Stimulated activated CD8-positive, alpha-beta memory T cell treated with anti-CD3 and anti-CD28 coated beads, Interleukin-15, amount 100 ng/mL, for 48 hours (primary cell): ENCODE measurements around the gene PRR30.

Experiments
- DNase-seq, 2 donors: peaks; one replicate each; pipeline ENCODE4 v3.0.0-alpha.2; 2020; ENCODE audit warnings: low read depth in 2 of 2

The PRR30 gene

DNA sequence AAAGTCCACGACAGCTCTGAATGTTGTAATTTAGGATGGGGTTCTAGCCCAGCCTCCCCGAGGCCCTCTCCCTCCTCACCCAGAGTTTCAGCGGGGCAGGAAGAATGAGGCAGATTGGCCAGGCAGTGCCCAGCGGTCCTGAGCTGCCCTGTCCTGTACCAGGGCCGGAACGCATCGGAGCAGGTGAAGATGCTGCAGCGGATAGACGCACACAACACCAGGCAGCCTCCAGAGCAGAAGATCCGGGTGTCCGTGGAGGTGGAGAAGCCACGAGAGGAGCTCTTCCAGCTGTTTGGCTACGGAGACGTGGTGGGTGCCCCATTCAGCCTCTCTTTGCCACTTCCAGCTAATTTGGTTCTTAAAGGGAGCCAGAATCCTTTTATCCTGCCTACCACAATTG is 41.9 kb downstream of the PRR30 start:
- no peak for DNase-seq

DNA sequence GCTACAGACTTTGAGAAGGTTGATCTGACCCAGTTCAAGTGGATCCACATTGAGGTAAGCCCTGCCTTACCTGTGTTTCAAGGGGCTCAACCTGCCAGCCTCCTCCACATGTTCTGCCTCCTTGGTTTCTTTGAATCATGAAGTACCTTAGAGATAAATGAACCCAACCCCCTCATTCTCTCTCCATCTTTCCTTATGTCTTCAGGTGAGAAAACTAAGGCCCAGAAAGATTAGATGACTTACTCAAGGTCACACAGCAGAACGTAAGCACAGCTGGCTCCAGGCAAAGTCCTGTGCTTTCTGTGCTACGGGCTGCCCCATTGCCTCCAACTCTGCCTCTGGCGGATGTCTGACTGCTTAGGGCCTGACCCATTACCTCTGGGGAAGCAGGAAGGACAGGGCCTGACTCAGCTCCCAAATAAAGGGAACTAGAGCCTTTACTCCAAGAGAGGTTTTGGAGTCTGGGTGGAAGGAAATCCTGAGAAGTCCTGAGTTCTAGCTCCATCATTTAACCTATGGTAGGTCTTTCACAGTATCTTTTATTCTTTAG is 42.4 kb downstream of the PRR30 start:
- DNase-seq, result no peak

DNA sequence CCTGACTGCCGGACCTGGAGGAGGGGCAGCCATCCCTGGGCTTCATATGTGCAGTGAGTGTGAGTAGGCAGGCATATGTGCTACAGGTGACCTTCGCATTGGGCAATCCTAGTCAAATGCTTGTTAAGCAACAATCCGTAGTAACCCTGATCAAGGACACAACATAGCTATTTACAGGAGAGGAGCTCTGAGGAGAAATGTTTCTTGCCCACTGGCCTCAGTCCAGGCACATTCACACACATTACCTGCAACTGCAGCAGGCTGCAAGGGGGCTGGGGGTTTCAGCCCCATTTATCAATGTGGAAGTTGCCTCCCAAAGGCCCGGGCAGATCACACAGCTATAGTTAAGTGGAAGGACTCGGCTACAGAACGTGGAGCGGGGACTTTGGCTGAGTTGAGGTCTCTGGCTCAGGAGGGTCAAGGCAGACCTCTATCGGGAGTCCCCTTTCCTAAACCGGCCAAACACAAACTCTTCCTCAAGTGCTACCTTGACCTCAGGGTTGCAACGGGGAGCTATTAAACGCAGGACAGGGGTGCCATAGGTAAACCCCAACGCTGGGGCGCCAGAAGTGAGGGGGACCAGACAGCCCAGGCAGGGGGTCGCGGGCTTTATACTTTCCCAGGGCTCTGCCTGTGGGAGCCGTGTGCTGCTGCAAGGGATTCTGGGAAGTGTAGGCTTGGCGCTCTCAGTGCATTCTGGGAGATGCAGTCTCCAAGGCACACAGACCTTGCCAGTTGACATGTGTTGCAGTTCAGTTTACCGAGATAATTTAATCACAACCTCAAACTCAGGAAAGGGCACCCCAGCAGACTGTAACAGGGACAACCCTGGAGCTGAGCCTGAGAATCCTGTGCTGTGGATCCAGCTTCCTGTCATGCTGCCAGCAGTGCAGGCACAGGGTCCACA is 43.2 kb downstream of the PRR30 start:
- no peak for DNase-seq

DNA sequence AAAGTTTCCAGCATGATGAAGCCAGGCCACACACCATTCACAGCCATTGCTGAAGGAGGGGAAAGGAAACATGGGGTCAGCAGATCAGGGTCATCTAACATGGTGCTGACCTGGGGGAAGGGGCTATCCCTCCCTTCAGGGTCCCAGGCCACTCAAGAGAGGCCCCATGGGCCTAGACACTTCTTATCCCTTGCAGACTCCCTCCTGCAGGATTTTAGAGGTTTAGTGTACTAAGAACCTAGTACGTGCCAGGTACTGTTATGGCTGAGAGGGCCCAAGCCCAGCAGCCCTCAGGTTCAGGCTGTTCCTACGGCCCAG is 43.8 kb downstream of the PRR30 start:
- no peak for DNase-seq

DNA sequence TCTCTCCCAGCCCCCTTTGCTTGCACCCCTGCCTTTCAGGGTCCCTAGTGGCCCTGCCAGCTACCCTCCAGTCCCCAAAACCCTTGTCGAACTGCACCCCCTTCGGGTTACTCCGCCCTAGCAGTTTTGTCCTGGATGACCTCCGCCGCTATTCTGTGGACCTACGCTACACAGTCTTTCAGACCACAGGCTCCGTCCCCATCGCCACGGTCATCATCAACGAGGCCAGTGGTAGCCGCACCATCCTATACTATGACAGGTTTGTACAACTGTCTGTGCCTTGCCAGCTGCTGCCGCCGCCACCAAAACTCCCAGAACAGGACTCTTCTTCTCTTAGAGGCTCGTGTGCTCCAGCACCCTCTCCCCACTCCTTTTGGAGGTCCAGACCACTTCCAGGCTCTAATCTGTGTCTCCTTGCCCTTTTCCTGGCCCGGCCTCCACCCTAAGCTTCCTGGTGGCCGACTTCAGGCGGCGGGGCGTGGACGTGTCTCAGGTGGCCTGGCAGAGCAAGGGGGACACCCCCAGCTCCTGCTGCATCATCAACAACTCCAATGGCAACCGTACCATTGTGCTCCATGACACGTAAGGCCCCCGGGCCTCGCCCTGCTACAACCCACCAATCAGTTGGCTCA is 44.7 kb downstream of the PRR30 start:
- no peak for DNase-seq

DNA sequence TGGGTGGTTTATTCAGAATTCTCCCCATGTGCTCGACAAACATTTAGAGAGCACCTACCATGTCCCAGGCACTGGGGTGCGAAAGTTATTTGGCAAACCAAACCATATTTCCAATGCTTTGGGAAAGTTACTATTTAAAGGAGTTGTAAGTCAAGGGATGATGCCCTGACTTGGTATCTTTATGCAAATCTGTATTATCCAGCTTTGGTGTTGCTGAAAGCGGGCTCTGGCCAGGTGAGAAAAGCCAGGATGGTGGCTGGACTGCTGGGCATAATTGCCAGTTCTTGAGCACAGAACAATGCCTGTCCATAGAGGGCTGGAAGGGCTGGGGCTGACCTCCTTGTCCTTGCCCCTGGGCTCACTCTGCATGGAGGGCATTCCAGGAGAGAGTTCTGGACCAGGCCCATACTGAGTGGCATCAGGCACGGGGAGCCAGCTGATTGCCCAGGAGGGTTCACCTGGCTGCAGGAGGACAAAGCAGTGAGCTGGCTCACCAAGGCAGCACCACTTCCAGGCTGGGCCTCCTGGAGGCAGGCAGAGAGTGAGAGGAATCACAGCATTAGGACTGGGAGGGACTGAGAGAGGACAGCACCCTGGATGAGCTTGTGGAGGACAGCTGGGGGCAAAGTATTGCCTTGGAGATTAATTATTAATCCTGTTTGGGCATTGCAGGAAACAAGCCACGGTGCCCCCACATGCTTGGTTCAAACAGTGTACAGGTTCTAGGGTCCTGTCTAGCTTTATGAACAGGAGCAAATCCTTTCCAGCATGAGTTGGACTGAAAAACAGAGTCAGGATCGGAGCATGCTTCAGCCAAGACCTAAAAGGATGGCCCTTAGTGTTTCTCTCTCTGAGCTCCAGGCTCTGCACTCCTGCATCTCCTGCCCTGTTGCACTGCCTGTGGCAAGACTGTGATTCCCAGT is 45.5 kb downstream of the PRR30 start:
- no peak for DNase-seq

DNA sequence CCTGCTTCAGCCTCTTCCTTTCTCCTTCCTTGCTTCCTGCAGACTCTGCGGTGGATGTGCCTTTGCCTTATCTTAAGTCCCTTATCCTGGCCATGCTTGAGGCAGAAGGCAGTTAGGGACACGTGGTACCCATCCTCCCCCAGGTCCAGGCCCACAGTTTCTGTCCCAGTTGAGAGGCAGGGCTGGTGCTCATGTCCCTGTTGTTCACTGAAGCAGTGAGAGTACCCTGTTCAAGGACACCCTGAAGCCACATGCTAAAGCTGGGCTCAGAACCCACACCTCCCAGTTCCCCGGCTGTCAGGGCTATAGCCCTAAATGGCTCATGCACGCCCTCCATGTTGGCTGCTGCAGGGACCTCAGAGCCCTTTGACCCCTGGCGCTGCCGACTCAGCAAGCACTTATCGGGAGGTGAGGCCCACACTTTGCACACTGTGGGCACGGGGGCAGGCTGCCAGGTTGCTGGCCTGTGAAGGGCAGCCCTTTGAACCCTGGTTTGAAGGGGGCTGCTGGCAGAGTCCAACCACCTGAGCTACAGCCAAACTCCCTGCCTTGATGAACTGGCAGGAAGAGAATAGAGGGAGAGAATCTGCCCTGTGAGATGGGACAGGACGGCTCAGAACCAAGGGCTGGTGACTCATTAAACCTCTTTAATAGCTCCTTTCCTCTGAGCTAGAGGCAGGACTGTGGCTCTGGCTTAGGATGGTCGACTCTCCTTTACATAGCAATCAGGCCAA is 46.3 kb downstream of the PRR30 start:
- DNase-seq, result no peak

DNA sequence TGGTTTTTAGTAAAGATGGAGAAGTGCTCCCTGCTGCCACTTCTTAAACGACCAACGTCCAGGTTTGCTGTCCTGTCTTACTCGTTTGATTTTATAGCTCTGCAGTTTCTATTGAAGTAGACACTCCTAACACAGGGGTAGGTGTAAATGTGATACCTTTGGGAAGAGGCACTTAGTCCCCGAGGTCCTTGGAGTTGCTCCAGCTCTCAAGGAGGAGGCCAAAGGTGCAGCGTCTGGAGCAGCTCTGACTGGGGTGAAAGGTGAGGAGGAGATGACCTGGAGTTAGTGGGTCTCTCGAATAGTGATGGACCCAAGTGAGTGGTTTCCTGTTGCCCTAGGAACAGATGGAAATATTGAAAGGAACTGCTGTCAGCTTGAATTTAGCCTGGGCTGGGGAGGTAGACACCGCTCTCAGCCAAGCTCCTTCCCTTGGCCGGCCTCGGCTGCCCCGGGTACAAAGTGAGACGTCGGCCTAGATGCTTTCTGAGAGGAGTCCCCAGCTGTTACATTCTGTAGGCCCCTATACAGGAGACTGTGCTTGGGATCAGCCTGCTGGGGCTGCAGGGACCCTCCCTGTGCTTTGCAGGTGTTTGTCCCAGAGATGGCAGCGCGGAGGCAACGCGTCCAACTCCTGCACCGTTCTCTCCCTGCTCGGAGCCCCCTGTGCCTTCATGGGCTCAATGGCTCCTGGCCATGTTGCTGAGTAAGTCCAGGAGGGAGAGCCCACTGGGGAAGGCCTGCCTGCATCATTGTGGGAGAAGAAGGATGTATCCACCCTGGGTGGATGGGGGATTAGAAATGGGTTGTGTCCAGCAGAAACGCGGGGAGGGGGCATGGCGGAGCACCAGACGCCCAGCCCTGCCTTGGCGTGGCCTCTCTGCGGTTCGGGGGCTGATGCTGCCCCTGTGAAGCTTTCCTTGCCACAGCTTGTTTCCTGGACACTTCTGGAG is 47.2 kb downstream of the PRR30 start:
- no peak for DNase-seq

DNA sequence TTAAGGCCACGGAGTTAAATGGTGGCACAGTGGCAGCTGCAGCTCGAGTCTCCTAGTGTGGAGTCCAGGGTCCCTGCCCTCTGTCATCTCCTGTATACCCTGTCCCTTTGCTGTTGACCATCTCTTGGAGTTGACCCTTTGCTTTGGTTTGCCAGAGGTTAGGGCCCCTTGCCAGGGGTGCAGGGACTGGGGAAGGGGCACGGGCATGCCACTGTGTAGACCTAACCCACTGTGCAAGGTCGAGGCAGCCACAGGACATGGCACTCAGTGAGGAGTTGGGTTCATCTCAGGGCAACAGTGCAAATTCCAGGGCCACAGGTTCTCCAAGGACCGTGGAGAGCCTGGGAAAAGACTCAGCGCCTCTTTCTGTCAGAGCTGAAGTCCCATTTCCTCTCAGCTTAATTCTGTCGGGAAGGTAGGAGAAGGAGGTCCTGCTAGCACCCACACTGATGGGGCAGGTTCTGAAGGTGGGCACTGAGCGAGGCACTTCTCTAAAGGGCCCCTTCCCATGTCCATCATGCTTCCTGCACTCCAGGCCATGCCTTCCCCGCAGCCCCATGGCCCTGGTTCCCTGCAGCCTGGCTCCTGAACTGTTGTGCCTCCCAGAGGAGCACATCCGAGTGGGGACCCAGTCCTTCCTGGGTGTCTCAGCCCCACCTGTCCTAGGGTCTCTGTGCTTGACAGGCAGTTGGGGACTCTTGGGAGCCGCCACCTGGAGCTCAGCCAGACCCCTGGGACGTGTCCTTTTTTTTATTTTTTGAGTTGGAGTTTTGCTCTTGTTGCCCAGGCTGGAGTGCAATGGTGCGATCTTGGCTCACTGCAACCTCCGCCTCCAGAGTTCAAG is 49.9 kb downstream of the PRR30 start:
- no peak for DNase-seq

DNA sequence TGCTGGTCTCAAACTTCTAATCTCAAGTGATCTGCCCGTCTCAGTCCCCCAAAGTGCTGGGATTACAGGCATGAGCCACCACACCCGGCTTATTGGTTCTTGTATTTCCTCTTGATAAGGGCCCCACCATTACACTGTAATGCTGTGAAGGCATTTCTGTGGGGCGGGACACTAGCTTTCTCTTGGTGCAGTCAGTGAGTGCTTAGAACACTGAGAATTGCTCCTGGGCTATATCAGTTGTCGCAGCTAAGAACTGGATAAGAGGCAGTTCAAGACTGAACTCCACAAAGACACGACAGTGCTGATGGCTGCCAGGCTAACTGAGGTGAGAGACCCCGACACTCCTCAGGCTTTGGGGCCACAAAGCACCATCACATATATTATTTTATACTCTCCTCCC is 50.6 kb downstream of the PRR30 start:
- no peak for DNase-seq

DNA sequence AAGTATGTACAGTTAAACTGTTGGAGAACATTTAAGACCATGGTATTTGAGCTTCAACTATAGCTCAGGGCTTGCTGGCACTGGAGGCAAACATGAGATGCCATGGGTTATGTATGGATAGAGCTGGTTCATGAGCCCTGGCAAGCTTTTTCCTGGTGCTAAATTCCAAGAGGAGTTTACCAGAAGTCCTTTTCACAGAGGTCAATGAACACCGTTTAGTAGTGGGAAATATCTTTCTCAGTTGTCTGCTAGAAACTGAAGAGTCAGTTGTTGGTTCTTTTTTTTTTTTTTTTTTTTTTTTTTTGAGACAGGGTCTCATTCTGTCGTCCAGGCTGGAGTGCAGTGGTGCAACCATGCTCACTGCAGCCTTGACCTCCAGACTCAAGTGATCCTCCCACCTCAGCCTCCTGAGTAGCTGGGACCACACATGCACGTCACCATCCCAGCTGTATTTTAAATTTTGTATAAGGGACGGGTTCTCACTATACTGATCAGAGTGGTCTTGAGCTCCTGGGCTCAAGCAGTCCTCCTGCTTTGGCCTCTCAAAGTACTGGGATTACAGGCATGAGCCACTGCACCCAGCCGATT is 51.3 kb downstream of the PRR30 start:
- DNase-seq, result no peak
